HG03139 (cell line): ENCODE measurements around the gene EDN3.

Source experiments
- ATAC-seq: cut with Tn5 transposase; IDR thresholded peaks from one replicate; pipeline ENCODE4 v1.9.1; 2021; ENCODE audit not compliant: unreplicated experiment

EDN3 gene

GRCh38 chr20:59300333-59301081 is at the start of gene EDN3:
EDN3 (plus strand) TSS chr20:59300611; CDS start chr20:59300813, 202 bp downstream.
- no peak for ATAC-seq

GRCh38 chr20:59253325-59253724 is 47.1 kb upstream of the EDN3 start:
- ATAC-seq, result no peak

GRCh38 chr20:59253779-59254319 is 46.6 kb upstream of the EDN3 start:
- no peak for ATAC-seq

GRCh38 chr20:59255256-59255655 is 45.2 kb upstream of the EDN3 start:
- ATAC-seq, result no peak

GRCh38 chr20:59258221-59258621 is 42.2 kb upstream of the EDN3 start:
- no peak for ATAC-seq

GRCh38 chr20:59259946-59260345 is 40.5 kb upstream of the EDN3 start:
- ATAC-seq, result no peak

- no peak for ATAC-seq
Measured at GRCh38 chr20:59265298-59265697, 35.1 kb upstream of the EDN3 start.

GRCh38 chr20:59268870-59269269 is 31.5 kb upstream of the EDN3 start:
- ATAC-seq, result no peak

- no peak for ATAC-seq
Measured at GRCh38 chr20:59269411-59270025, 30.9 kb upstream of the EDN3 start.

GRCh38 chr20:59270380-59270779 is 30.0 kb upstream of the EDN3 start:
- ATAC-seq, result no peak

GRCh38 chr20:59273739-59274357 is 26.6 kb upstream of the EDN3 start:
- no peak for ATAC-seq

- no peak for ATAC-seq
Measured at GRCh38 chr20:59276938-59277337, 23.5 kb upstream of the EDN3 start.

- no peak for ATAC-seq
Measured at GRCh38 chr20:59284470-59284869, 15.9 kb upstream of the EDN3 start.

- no peak for ATAC-seq
Measured at GRCh38 chr20:59289994-59290393, 10.4 kb upstream of the EDN3 start.

GRCh38 chr20:59291740-59292383 is 8.5 kb upstream of the EDN3 start:
- ATAC-seq, result no peak

- ATAC-seq, result no peak
Measured at GRCh38 chr20:59295531-59295930, 4.9 kb upstream of the EDN3 start.

GRCh38 chr20:59297686-59298085 is 2.7 kb upstream of the EDN3 start:
- ATAC-seq, result no peak

- no peak for ATAC-seq
Measured at GRCh38 chr20:59299945-59300332, 472 bp upstream of the EDN3 start.

- ATAC-seq, result no peak
Measured at GRCh38 chr20:59301343-59302007, 1.1 kb downstream of the EDN3 start.

GRCh38 chr20:59305908-59306655 is 5.7 kb downstream of the EDN3 start:
- no peak for ATAC-seq
